GM18517 (cell line): Measurements from ENCODE around the gene NFKBIZ.
A peak's percentile ranks its signal among the peaks of the same experiment; 100 is the strongest.
"Not testable (repeated sequence)": the region's sequence is repeated elsewhere in the genome, so short reads cannot be mapped to it uniquely, and the experiment has no call there.

Source experiments
- ATAC-seq: cut with Tn5 transposase; IDR thresholded peaks from one replicate; pipeline ENCODE4 v1.9.1; 2021; ENCODE audit warnings: mild to moderate bottlenecking, moderate library complexity; ENCODE audit not compliant: unreplicated experiment

The NFKBIZ gene

GRCh38 chr3:101850246-101851051 lies 1.1 kb downstream of the NFKBIZ start:
- ATAC-seq: peak; percentile 26

DNA sequence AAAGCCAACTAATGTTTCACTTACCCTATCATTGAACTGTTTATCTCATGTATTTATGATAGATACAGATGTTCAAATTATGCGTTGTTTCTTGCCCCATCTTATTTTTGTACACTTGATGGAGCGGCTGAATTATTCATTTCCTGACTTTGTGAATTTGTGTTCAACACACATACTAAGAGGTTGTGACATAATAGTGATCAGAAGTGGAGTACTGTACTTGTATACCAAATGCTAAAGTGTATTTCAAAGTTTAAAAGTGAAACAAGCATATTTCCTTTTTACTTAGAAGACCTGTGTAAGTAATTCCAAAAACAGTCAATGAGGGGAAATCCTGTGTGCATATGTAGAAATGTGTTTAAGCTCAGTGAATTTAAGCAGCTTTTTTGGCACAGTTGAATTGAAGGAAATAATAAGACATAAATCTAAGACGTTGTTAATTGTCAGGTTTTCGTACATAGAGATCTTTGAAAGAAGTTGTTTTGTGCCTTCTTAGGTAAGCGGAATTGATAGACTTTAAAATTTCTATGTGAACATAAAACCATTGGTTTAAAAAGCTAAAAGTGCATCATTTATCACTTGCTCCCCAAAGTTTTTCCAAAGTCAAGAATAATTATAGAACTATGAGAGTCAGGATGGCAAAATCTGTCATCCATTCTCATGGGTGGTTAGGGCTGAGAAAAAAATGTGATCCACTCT lies 1.9 kb downstream of the NFKBIZ start:
- ATAC-seq: no peak

DNA sequence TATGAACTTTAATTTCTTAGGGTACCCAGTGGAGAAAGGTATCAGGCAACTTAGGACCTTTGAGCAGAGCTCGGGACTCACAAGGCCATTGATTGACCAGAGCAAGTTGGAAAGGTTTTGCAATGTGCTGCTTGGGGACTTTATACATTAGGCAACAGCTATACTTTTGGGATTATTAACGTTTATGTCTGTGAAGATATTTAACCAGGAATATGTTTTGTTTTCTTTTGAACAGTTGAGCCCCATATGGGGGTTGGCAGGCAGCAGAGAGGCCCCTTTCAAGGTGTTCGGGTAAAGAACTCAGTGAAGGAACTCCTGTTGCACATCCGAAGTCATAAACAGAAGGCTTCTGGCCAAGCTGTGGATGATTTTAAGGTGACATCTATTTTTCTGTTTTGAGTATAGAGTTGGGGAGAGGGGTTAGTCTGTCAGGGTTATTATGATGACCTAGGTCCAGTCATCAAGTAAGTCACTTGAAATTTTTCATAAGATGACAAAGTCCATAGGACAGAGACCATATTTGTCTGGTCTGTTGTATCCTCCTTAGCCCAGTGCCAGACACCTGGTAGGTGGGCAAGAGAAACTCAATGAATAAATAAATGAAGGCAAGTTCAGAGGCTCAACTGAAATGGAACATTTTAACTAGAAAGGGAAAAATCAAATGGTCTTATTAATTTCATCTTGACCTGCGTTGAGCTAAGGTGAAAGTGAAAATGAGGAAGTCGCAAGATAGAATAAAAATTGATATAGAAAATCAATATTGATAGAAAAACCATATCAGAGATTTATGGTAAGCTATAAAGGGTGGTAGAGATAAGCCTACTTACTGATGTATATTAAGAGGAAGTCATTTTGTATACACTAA lies 2.8 kb downstream of the NFKBIZ start:
- no peak for ATAC-seq

DNA sequence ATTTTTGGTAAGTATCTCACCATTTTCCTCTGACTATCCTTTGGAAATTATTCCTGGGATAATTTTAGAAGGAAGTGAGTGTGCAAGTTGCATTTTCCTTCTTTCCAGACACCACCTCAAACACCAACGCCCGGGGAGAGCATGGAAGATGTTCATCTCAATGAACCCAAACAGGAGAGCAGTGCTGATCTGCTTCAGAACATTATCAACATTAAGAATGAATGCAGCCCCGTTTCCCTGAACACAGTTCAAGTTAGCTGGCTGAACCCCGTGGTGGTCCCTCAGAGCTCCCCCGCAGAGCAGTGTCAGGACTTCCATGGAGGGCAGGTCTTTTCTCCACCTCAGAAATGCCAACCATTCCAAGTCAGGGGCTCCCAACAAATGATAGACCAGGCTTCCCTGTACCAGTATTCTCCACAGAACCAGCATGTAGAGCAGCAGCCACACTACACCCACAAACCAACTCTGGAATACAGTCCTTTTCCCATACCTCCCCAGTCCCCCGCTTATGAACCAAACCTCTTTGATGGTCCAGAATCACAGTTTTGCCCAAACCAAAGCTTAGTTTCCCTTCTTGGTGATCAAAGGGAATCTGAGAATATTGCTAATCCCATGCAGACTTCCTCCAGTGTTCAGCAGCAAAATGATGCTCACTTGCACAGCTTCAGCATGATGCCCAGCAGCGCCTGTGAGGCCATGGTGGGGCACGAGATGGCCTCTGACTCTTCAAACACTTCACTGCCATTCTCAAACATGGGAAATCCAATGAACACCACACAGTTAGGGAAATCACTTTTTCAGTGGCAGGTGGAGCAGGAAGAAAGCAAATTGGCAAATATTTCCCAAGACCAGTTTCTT lies 3.9 kb downstream of the NFKBIZ start:
- no peak for ATAC-seq

GRCh38 chr3:101853982-101854381 lies 4.7 kb downstream of the NFKBIZ start:
- no peak for ATAC-seq

DNA sequence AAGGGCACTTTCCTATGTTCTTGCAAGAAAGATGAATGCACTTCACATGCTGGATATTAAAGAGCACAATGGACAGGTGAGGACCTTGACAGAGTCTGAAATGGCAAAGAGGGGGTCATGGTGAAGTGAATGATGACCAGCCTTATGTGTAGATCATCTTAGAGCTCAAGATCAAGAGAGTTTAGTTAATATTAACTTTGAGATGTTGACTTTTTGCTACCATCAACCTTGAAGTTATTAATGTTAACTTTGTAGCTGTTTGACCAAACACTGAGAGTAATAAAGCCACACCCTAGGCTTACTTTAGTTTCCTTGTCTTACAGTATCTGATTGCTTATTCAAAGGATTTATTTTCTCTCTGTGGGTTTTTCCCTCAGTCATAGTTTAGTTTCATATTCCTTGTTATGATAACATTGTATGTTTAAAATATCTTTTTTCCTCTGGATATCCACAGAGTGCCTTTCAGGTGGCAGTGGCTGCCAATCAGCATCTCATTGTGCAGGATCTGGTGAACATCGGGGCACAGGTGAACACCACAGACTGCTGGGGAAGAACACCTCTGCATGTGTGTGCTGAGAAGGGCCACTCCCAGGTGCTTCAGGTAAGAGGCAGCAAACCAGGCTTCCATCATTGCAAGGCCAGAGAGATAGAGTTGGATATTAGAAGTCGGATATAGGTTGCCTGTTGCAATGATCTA lies 5.4 kb downstream of the NFKBIZ start:
- ATAC-seq: no peak

DNA sequence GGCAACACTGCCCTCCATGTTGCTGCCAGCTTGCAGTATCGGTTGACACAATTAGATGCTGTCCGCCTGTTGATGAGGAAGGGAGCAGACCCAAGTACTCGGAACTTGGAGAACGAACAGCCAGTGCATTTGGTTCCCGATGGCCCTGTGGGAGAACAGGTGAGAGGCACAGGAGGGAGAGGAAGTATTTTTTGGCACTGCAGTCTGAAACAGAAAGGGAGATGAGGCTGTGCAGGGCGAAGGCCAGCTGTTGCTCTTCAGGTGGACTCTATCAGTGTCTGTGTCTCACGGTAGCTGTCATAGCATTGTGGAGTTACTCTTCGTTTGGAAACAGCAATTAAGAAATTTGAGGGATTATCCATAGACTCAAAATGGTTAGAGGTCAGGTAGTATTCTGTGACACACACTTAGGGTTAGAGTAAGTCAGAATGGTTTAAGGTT lies 8.0 kb downstream of the NFKBIZ start:
- ATAC-seq: no peak

- no peak for ATAC-seq
These were observed 9.2 kb downstream of the NFKBIZ start for GRCh38 chr3:101858464-101859030.

- ATAC-seq: no peak
These were observed 10.7 kb downstream of the NFKBIZ start for GRCh38 chr3:101859882-101860448.

- peak; percentile 47 for ATAC-seq
These were observed 12.0 kb downstream of the NFKBIZ start for GRCh38 chr3:101861212-101861788.

- ATAC-seq: no peak
These were observed 12.6 kb downstream of the NFKBIZ start for GRCh38 chr3:101861789-101862415.

DNA sequence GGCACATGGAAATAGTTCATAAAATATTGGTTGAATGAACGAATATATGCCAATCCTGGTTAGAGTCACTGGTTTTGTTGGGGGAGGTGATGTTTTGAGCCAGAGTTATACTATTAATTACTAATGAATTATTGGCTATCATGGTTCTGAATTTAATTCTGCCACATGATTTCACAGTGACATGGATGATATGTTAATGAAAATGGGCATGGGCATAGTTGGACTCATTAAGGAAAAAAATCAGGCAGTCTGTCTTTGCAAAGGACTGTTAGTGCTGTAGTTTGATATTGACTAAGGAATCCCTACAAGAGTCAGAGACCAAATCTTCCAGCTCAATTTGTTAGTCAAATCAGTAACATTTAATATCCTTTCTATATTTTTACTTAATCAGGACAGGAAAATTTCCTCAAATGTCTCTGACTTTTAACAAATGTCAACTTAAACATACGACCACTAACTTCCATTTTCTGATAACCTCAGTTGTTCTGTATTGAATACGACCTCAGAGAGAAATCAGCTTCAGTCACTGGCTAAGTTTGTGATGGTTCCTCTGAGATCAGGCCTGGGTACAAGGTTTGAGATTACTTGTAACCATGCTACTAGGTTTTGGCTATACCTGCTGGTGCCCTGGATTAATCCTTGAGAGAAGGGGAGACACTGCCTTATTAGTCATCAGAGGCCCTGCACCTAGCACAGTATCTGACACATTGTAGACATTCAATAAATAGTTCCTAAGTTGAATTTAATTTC lies 13.3 kb downstream of the NFKBIZ start:
- ATAC-seq: no peak

DNA sequence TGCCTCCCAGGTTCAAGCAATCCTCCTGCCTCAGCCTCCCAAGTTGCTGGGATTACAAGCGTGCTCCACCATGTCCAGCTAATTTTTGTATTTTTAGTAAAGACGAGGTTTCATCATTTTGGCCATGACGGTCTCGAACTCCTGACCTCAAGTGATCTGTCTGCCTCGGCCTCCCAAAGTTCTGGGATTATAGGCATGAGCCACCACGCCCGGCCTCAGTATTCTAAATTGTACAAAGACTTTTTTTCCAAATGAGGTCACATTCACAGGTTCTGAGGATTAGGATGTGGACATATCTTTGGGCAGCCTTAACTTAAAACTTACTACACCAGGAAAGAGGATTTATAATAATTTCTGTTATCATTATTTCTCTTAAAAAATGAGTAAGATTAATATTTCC lies 15.6 kb downstream of the NFKBIZ start:
- not testable (repeated sequence) for ATAC-seq

- no peak for ATAC-seq
These were observed 16.6 kb downstream of the NFKBIZ start for GRCh38 chr3:101865751-101866509.

DNA sequence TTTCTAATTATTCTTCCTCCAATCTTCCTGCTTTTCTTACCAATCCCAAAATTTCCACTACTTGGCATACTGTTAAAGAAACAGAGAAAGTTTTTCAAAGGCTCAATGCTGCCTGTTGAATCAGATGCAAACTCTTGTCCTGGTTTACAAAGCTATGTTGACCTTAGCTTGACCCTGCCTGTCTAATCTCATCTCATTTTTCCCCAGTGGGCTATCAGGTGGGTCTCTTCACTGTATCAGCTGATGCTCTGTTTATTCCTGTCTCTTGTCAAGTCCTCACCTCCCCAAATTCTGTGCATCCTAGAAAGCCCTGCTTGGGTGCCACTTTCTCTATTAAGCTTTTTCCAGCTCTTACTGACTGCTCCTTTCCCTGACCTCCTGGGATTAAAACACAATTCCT lies 18.2 kb downstream of the NFKBIZ start:
- ATAC-seq: no peak

GRCh38 chr3:101867996-101868395 lies 18.7 kb downstream of the NFKBIZ start:
- no peak for ATAC-seq
